ENCODE measurements around the gene PLEKHM3.

DNA sequence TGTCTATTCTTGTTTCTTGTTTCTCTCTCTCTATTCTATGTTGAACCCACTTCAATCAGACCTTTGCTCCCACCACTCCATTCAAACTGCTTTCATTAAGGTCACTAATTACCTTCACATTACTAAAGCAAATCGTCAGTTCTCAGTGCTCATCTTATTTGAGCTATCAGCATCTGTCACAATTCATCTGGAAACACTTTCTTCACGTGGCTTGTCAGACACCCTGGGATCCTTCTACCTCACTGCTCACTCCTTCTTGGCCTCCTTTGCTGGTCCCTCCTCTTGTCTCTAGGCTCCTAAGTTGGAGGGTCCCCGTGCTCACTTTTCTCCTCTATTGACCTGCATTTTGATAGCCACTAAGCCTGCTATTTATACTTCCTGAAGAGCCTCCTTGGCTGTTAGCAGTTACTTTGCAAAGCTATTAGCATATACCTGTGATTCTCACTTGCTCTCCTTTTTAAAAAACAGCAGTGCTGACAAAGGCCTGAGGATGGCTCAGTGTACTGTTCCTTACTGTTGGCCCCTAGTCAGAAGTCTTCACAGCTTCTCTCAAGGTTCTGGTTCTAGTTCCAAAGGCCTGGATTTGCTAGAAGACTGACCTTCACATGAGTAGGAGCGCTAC, 80.2 kb downstream of the PLEKHM3 start:
- TF ChIP-seq, protein P1, sequence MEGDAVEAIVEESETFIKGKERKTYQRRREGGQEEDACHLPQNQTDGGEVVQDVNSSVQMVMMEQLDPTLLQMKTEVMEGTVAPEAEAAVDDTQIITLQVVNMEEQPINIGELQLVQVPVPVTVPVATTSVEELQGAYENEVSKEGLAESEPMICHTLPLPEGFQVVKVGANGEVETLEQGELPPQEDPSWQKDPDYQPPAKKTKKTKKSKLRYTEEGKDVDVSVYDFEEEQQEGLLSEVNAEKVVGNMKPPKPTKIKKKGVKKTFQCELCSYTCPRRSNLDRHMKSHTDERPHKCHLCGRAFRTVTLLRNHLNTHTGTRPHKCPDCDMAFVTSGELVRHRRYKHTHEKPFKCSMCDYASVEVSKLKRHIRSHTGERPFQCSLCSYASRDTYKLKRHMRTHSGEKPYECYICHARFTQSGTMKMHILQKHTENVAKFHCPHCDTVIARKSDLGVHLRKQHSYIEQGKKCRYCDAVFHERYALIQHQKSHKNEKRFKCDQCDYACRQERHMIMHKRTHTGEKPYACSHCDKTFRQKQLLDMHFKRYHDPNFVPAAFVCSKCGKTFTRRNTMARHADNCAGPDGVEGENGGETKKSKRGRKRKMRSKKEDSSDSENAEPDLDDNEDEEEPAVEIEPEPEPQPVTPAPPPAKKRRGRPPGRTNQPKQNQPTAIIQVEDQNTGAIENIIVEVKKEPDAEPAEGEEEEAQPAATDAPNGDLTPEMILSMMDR (conservative IDR thresholded peaks at IDR 0.05; ENCODE audit: low read depth, low read length): no peak
- no peak for TF ChIP-seq EZH2 (IDR thresholded peaks at IDR 0.05; ENCODE audit: borderline replicate concordance, low read depth, low read length, poor library complexity, severe bottlenecking)

All from A673 (cell line).